SK-N-SH (cell line): ENCODE measurements around the gene PAWR. TPM values are rescaled to one million over a fixed set of nuclear protein-coding genes. Genes with fewer than 3 reads are reported as not detected.
"Not testable (repeated sequence)": the region's sequence is repeated elsewhere in the genome, so short reads cannot be mapped to it uniquely, and the experiment has no call there.

ENCODE experiments used
- CTCF ChIA-PET: fragments of 300-600, 350-600 bp; formaldehyde crosslinking; extraction: SDS; loops from one replicate; lab custom pipeline; 2021; lab: Yijun Ruan, JAX
- POLR2A ChIA-PET: fragments of 350-600 bp; sonication (Branson Sonifier 250); formaldehyde crosslinking; extraction: SDS; loops from one replicate; lab custom pipeline; 2020; ENCODE audit warnings: antibody characterized with exemption, inconsistent platforms; lab: Yijun Ruan, JAX
- DNase-seq: peaks from one replicate; pipeline ENCODE4 v3.0.0; 2012
- H2AFZ ChIP-seq: fragments of 200-600 bp; sonication (generic); 2 replicates; pipeline ENCODE4 v1.8.1; 2016; ENCODE audit warnings: antibody characterized with exemption, mild to moderate bottlenecking, low read depth
- H3F3A ChIP-seq: fragments of 200-600 bp; sonication (generic); replicated peaks from 2 replicates; pipeline ENCODE3; 2016; ENCODE audit warnings: antibody characterized with exemption, mild to moderate bottlenecking; ENCODE audit not compliant: insufficient read depth
- H3K27ac ChIP-seq, 2 experiments: fragments of 200-500 bp in 1 of 2; fragments of 200-600 bp in 1 of 2; sonication (Bioruptor generic) in 1 of 2; sonication (generic), shearing (Covaris generic) in 1 of 2; 2 replicates each; pipeline versions ENCODE4 v1.5.1 to v1.6.1; 2014 to 2016; ENCODE audit warnings: low read depth in 2 of 2, inconsistent platforms in 1 of 2, low read length in 1 of 2, mild to moderate bottlenecking in 1 of 2, mixed read lengths in 1 of 2
- H3K27me3 ChIP-seq: fragments of 200-600 bp; sonication (generic), shearing (Covaris generic); 2 replicates; pipeline ENCODE4 v1.6.1; 2016; ENCODE audit warnings: mixed run types; ENCODE audit not compliant: insufficient read depth
- H3K36me3 ChIP-seq, 2 experiments: fragments of 200-500 bp in 1 of 2; fragments of 200-600 bp in 1 of 2; sonication (Bioruptor generic) in 1 of 2; sonication (generic) in 1 of 2; replicated peaks in 1 of 2; 2 replicates each; pipeline versions ENCODE3 to v1.5.1; 2014 to 2016; ENCODE audit warnings: low read length in 1 of 2, mild to moderate bottlenecking in 1 of 2; ENCODE audit not compliant: insufficient read depth in 2 of 2, control insufficient read depth in 1 of 2
- H3K4me1 ChIP-seq, 2 experiments: fragments of 200-500 bp in 1 of 2; fragments of 200-600 bp in 1 of 2; sonication (Bioruptor generic) in 1 of 2; sonication (generic), shearing (Covaris generic) in 1 of 2; 2 replicates each; pipeline versions ENCODE4 v1.5.1 to v1.6.1; 2014 to 2016; ENCODE audit warnings: low read depth in 1 of 2, low read length in 1 of 2, mixed run types in 1 of 2; ENCODE audit not compliant: insufficient read depth in 2 of 2, control insufficient read depth in 1 of 2
- H3K4me2 ChIP-seq: fragments of 200-600 bp; sonication (generic), shearing (Covaris generic); 2 replicates; pipeline ENCODE4 v1.6.1; 2017; ENCODE audit warnings: mixed run types
- H3K4me3 ChIP-seq, 2 experiments: fragments of 200-500 bp in 1 of 2; fragments of 200-600 bp in 1 of 2; sonication (Bioruptor generic) in 1 of 2; sonication (generic), shearing (Covaris generic) in 1 of 2; 2 replicates each; pipeline versions ENCODE4 v1.5.1 to v1.8.1; 2014 to 2016; ENCODE audit warnings: low read depth in 2 of 2, inconsistent platforms in 1 of 2, low read length in 1 of 2, mild to moderate bottlenecking in 1 of 2, mixed read lengths in 1 of 2, moderate library complexity in 1 of 2
- H3K79me2 ChIP-seq: fragments of 200-600 bp; sonication (generic); 2 replicates; pipeline ENCODE4 v1.8.1; 2017; ENCODE audit warnings: mild to moderate bottlenecking; ENCODE audit not compliant: insufficient read depth
- H3K9ac ChIP-seq: fragments of 200-600 bp; sonication (generic); 2 replicates; pipeline ENCODE4 v1.6.1; 2017; ENCODE audit warnings: mixed run types
- H3K9me2 ChIP-seq: fragments of 200-600 bp; sonication (generic); 2 replicates; pipeline ENCODE4 v1.6.1; 2017; ENCODE audit warnings: mixed run types
- H3K9me3 ChIP-seq: fragments of 200-600 bp; sonication (generic); 2 replicates; pipeline ENCODE4 v1.6.1; 2017; ENCODE audit warnings: mixed run types, mild to moderate bottlenecking, moderate library complexity
- H4K20me1 ChIP-seq: fragments of 200-600 bp; sonication (generic); 2 replicates; pipeline ENCODE4 v1.6.1; 2017; ENCODE audit warnings: mild to moderate bottlenecking, mixed run types; ENCODE audit not compliant: insufficient read depth
- CHD2 ChIP-seq: fragments of 150-350 bp; IDR thresholded peaks from 2 replicates; pipeline ENCODE4 v1.6.1; 2018; ENCODE audit warnings: low read length; ENCODE audit not compliant: partially characterized antibody
- CTCF ChIP-seq: fragments of 200-600 bp; sonication (generic); IDR thresholded peaks from 2 replicates; pipeline ENCODE4 v1.6.1; 2017; ENCODE audit warnings: antibody characterized with exemption, mild to moderate bottlenecking, moderate library complexity
- ELF1 ChIP-seq: IDR thresholded peaks from 2 replicates; pipeline ENCODE4 v1.4.0; 2012
- EZH2phosphoT487 ChIP-seq: fragments of 200-600 bp; sonication (generic); IDR thresholded peaks from 2 replicates; pipeline ENCODE4 v1.6.1; 2017; ENCODE audit warnings: low read depth, mixed run types, mild to moderate bottlenecking, antibody characterized with exemption, moderate library complexity, borderline replicate concordance
- FOXJ3 ChIP-seq: sonication (generic); formaldehyde crosslinking; IDR thresholded peaks from 2 replicates; pipeline ENCODE4 v1.5.1; 2020; ENCODE audit warnings: mild to moderate bottlenecking, missing genetic modification reagents
- FOXM1 ChIP-seq: IDR thresholded peaks from 2 replicates; pipeline ENCODE4 v1.4.0; 2012; ENCODE audit warnings: low read depth, mild to moderate bottlenecking
- JUND ChIP-seq: IDR thresholded peaks from 2 replicates; pipeline ENCODE4 v1.4.0; 2012
- MEF2A ChIP-seq: IDR thresholded peaks from 2 replicates; pipeline ENCODE4 v1.4.0; 2012; ENCODE audit warnings: low read depth, borderline replicate concordance
- NFIC ChIP-seq: IDR thresholded peaks from 2 replicates; pipeline ENCODE4 v1.4.0; 2012; ENCODE audit warnings: borderline replicate concordance
- RFX5 ChIP-seq: IDR thresholded peaks from 2 replicates; pipeline ENCODE4 v1.6.1; 2012; ENCODE audit warnings: mild to moderate bottlenecking, improper control_type of control experiment, low read length
- RXRA ChIP-seq: IDR thresholded peaks from 2 replicates; pipeline ENCODE4 v1.4.0; 2012; ENCODE audit warnings: low read depth, mild to moderate bottlenecking, borderline replicate concordance
- SIN3A ChIP-seq: IDR thresholded peaks from 2 replicates; pipeline ENCODE4 v1.6.1; 2012; ENCODE audit warnings: low read depth, mild to moderate bottlenecking, low read length, moderate library complexity, borderline replicate concordance
- SMC3 ChIP-seq: IDR thresholded peaks from 2 replicates; pipeline ENCODE4 v1.6.1; 2012; ENCODE audit warnings: low read depth, low read length, improper control_type of control experiment
- TEAD4 ChIP-seq: IDR thresholded peaks from 2 replicates; pipeline ENCODE4 v1.4.0; 2012; ENCODE audit warnings: mild to moderate bottlenecking, borderline replicate concordance; ENCODE audit not compliant: insufficient read depth
- USF1 ChIP-seq: IDR thresholded peaks from 2 replicates; pipeline ENCODE4 v1.4.0; 2012; ENCODE audit warnings: low read depth, borderline replicate concordance
- USF2 ChIP-seq: fragments of 150-350 bp; IDR thresholded peaks from 2 replicates; pipeline ENCODE4 v1.6.1; 2017; ENCODE audit warnings: antibody characterized with exemption, low read length, low read depth, borderline replicate concordance
- ZBTB33 ChIP-seq: IDR thresholded peaks from 2 replicates; pipeline ENCODE4 v1.4.0; 2012; ENCODE audit warnings: low read depth, borderline replicate concordance
- WGBS: methylation state at CpG from one replicate; pipeline ENCODE4 v1.1.6; 2017; ENCODE audit warnings: low lambda C conversion rate; 5-methylcytosine and 5-hydroxymethylcytosine counted together
- polyA plus RNA-seq, 3 experiments: library from polyadenylated mRNA; depleted of rRNA; stranded (reverse); fragments of >200 nt; gene quantifications; 2 replicates each; pipeline ENCODE4 v1.2.3, GENCODE V29; 2012

The PAWR gene
- polyA plus RNA-seq, 1 of the 3 experiments (the other 2 are of a cell fraction): 1.8 TPM

- Histone ChIP-seq H3K79me2 (no peaks in the 10 kb centered on the region; the same call in 1 of the 2 replicates), H3K4me3 (no peak overlapping the region), H3K27me3 (no peaks in the 10 kb centered on the region)
- CTCF ChIA-PET: no interaction called here
- TF ChIP-seq USF1 (no peak), ELF1 (no peak), SMC3 (no peak), CTCF (no peak), RFX5 (no peak), ZBTB33 (no peak), USF2 (no peak), RXRA (no peak), NFIC (no peak), TEAD4 (no peak), MEF2A (no peak), JUND (no peak), FOXJ3 (CRISPR knock-in tag) (no peak), EZH2phosphoT487 (no peak), CHD2 (no peak), FOXM1 (no peak), SIN3A (no peak)
- TF ChIP-seq, all 33 proteins: peak for 0
- WGBS: 0% methylated on average over 1 of the region's 1 CpG
- Histone ChIP-seq H3F3A (no peaks in the 10 kb centered on the region), H4K20me1 (no peaks in the 10 kb centered on the region), H3K9me3 (no peaks in the 10 kb centered on the region; the same call in 1 of the 2 replicates), H3K9me2 (no peaks in the 10 kb centered on the region), H2AFZ (no peak overlapping the region), H3K9ac (no peak overlapping the region), H3K27ac (no peak overlapping the region), H3K36me3 (no peaks in the 10 kb centered on the region), H3K4me1 (0 out of 4 replicates have a peak, but pooled peaks cover 0 to 4% of the 10 kb centered on the region in 2 experiments), H3K4me2 (no peak overlapping the region)
- DNase-seq: no peak
- POLR2A ChIA-PET: no interaction called here
Observed at GRCh38 chr12:79648881-79649280, 41.9 kb downstream of the PAWR start.

GRCh38 chr12:79646843-79647242, 43.9 kb downstream of the PAWR start:
- POLR2A ChIA-PET, H4K20me1 ChIP-seq, CTCF ChIA-PET, H3K9ac ChIP-seq, H3K79me2 ChIP-seq, H3K9me2 ChIP-seq, H2AFZ ChIP-seq, H3K36me3 ChIP-seq, H3K4me3 ChIP-seq, H3F3A ChIP-seq, H3K27ac ChIP-seq, H3K4me2 ChIP-seq, H3K4me1 ChIP-seq, H3K9me3 ChIP-seq, DNase-seq, H3K27me3 ChIP-seq: not testable (repeated sequence)
- 30% methylated on average over 4 of the region's 4 CpGs for WGBS
